K562 (cell line): ENCODE results near the gene SLC25A33. TPM values are rescaled to one million over a fixed set of nuclear protein-coding genes. Genes with fewer than 3 reads are reported as not detected.

Experiments used
- ATAC-seq: fragments of 200-7000 bp; cut with Tn5 transposase; 3 replicates; pipeline ENCODE4 v1.9.1; 2020; ENCODE audit warnings: moderate library complexity
- BruUV-seq: library from RNA; stranded (reverse); fragments of 400-500 nt; replicated peaks from 2 replicates; lab custom pipeline; 2021; lab: Mats Ljungman, UMichigan
- CTCF ChIA-PET: fragments of 300-600 bp; formaldehyde crosslinking; extraction: SDS; loops from one replicate; lab custom pipeline; 2021; ENCODE audit warnings: low intra/inter-chr PET ratio; lab: Yijun Ruan, JAX
- POLR2A ChIA-PET: fragments of 300-600, 350-650 bp; sonication (Branson Sonifier 250); formaldehyde crosslinking; extraction: SDS; loops from one replicate; lab custom pipeline; 2021; ENCODE audit warnings: antibody characterized with exemption, inconsistent platforms; lab: Yijun Ruan, JAX
- DNase-seq, 4 experiments: peaks; one replicate each; pipeline versions ENCODE4 v3.0.0 to v3.0.0-alpha.2; 2011 to 2018; ENCODE audit warnings: low spot score in 3 of 4, mixed read lengths in 3 of 4; ENCODE audit errors: extremely low read depth in 1 of 4
- FAIRE-seq: peaks from 2 replicates; lab custom pipeline; 2011; peaks lifted over from hg19 to GRCh38; lab: Jason Lieb, UNC
- H2AFZ ChIP-seq: 2 replicates; pipeline ENCODE4 v1.6.0; 2011; ENCODE audit warnings: low read depth, low read length, control low read depth, inconsistent platforms
- H3K27ac ChIP-seq: fragments of 200-600 bp; 3 replicates; pipeline ENCODE4 v1.8.0; 2011; ENCODE audit warnings: low read depth, mild to moderate bottlenecking, control low read depth, inconsistent platforms, low read length, moderate library complexity, mixed read lengths; ENCODE audit errors: extremely low read depth
- H3K27me3 ChIP-seq, 2 experiments: fragments of 300-600 bp in 1 of 2; 2 replicates in 1 of 2; 3 replicates in 1 of 2; pipeline versions ENCODE4 v1.6.0 to v1.8.0; 2011; ENCODE audit warnings: inconsistent platforms in 2 of 2, low read length in 2 of 2, mild to moderate bottlenecking in 1 of 2, mixed read lengths in 1 of 2, moderate library complexity in 1 of 2; ENCODE audit not compliant: control insufficient read depth in 2 of 2, insufficient read depth in 2 of 2
- H3K36me3 ChIP-seq: fragments of 300-600 bp; 3 replicates; pipeline ENCODE4 v1.8.0; 2011; ENCODE audit warnings: mild to moderate bottlenecking, low read length, inconsistent platforms; ENCODE audit not compliant: control insufficient read depth, insufficient read depth
- H3K4me1 ChIP-seq, 2 experiments: fragments of 200-600 bp in 1 of 2; replicated peaks in 1 of 2; 2 replicates in 1 of 2; 3 replicates in 1 of 2; pipeline versions ENCODE4 v1.5.1 to v1.8.0; 2011; ENCODE audit warnings: inconsistent platforms in 2 of 2, low read length in 2 of 2, mild to moderate bottlenecking in 1 of 2, mixed read lengths in 1 of 2, moderate library complexity in 1 of 2; ENCODE audit not compliant: control insufficient read depth in 2 of 2, insufficient read depth in 2 of 2
- H3K4me2 ChIP-seq: 2 replicates; pipeline ENCODE4 v1.6.1; 2011; ENCODE audit warnings: low read length, control low read depth, inconsistent platforms, mixed read lengths; ENCODE audit not compliant: insufficient read depth
- H3K4me3 ChIP-seq: fragments of 200-600 bp; sonication (generic), shearing (Covaris generic); 2 replicates; pipeline ENCODE4 v1.5.1; 2016; ENCODE audit warnings: control low read depth, inconsistent platforms
- H3K79me2 ChIP-seq: fragments of 200-600 bp; 3 replicates; pipeline ENCODE4 v1.8.0; 2011; ENCODE audit warnings: low read length, inconsistent platforms; ENCODE audit not compliant: control insufficient read depth, insufficient read depth
- H3K9ac ChIP-seq, 2 experiments: 2 replicates each; pipeline versions ENCODE4 v1.6.0 to v1.6.1; 2011; ENCODE audit warnings: low read depth in 2 of 2, low read length in 2 of 2, control low read depth in 1 of 2, inconsistent platforms in 1 of 2, mild to moderate bottlenecking in 1 of 2, mixed read lengths in 1 of 2; ENCODE audit not compliant: insufficient read depth in 1 of 2
- H3K9me1 ChIP-seq: one replicate; pipeline ENCODE4 v1.6.0; 2011; ENCODE audit warnings: inconsistent platforms, mild to moderate bottlenecking, low read length, moderate library complexity; ENCODE audit not compliant: control insufficient read depth, insufficient read depth
- H3K9me3 ChIP-seq: replicated peaks from 2 replicates; pipeline ENCODE4 v1.5.1; 2011; ENCODE audit warnings: low read depth, low read length, inconsistent platforms; ENCODE audit not compliant: control insufficient read depth, insufficient read depth
- H4K20me1 ChIP-seq: replicated peaks from 2 replicates; pipeline ENCODE4 v1.6.1; 2011; ENCODE audit warnings: low read length, inconsistent platforms, mixed read lengths; ENCODE audit not compliant: control insufficient read depth, insufficient read depth
- CTBP1 ChIP-seq: fragments of 450-650 bp; IDR thresholded peaks from 2 replicates; pipeline ENCODE4 v1.6.1; 2016; ENCODE audit warnings: borderline replicate concordance
- DPF2 ChIP-seq: fragments of 450-650 bp; IDR thresholded peaks from 2 replicates; pipeline ENCODE4 v1.6.1; 2016
- FOXA1 ChIP-seq: fragments of 450-650 bp; IDR thresholded peaks from 2 replicates; pipeline ENCODE4 v1.6.1; 2016; ENCODE audit warnings: mild to moderate bottlenecking, borderline replicate concordance
- GATAD2A ChIP-seq: fragments of 450-650 bp; IDR thresholded peaks from 2 replicates; pipeline ENCODE4 v1.6.1; 2017
- HSF4 ChIP-seq: fragments of 250-450 bp; sonication (Bioruptor Pico); IDR thresholded peaks from 2 replicates; pipeline ENCODE4 v2.1.2; 2022; ENCODE audit warnings: mild to moderate bottlenecking, moderate library complexity, borderline replicate concordance
- MIER1 ChIP-seq: fragments of 450-650 bp; IDR thresholded peaks from 2 replicates; pipeline ENCODE4 v1.6.1; 2016; ENCODE audit warnings: antibody characterized with exemption, mild to moderate bottlenecking, low read depth
- MTF1 ChIP-seq: fragments of 250-450 bp; sonication (Bioruptor Pico); IDR thresholded peaks from 2 replicates; pipeline ENCODE4 v1.9.0; 2021; ENCODE audit warnings: moderate library complexity, mild to moderate bottlenecking, inconsistent platforms, borderline replicate concordance
- NFIC ChIP-seq: fragments of 450-650 bp; IDR thresholded peaks from 2 replicates; pipeline ENCODE4 v1.6.1; 2017; ENCODE audit warnings: mild to moderate bottlenecking, inconsistent platforms
- PHB ChIP-seq: fragments of 250-450 bp; sonication (Bioruptor Pico); IDR thresholded peaks from 2 replicates; pipeline ENCODE4 v1.5.0; 2021
- POLR2B ChIP-seq: fragments of 450-650 bp; IDR thresholded peaks from 2 replicates; pipeline ENCODE4 v1.6.1; 2018; ENCODE audit warnings: low read depth; ENCODE audit not compliant: partially characterized antibody
- SMARCA4 ChIP-seq: fragments of 450-650 bp; IDR thresholded peaks from 2 replicates; pipeline ENCODE4 v1.6.1; 2016
- SUPT5H ChIP-seq: fragments of 450-650 bp; IDR thresholded peaks from 2 replicates; pipeline ENCODE4 v1.6.1; 2016
- U2AF2 ChIP-seq: fragments of 200-400 bp; formaldehyde crosslinking; optimal IDR thresholded peaks from 2 replicates; pipeline ENCODE3; 2017; ENCODE audit warnings: low read depth, mild to moderate bottlenecking, low read length
- ZBTB12 ChIP-seq: fragments of 250-450 bp; sonication (Bioruptor Pico); IDR thresholded peaks from 2 replicates; pipeline ENCODE4 v1.4.0; 2020
- ZNF143 ChIP-seq: sonication (generic); formaldehyde crosslinking; IDR thresholded peaks from 2 replicates; pipeline ENCODE4 v1.9.0; 2022; ENCODE audit warnings: mild to moderate bottlenecking, missing genetic modification reagents
- ZNF41 ChIP-seq: fragments of 250-450 bp; sonication (Bioruptor Pico); conservative IDR thresholded peaks from 2 replicates; pipeline ENCODE4 v1.4.0; 2020; ENCODE audit warnings: mild to moderate bottlenecking
- ZNF584 ChIP-seq: fragments of 200-800 bp; sonication (Bioruptor generic); IDR thresholded peaks from 2 replicates; pipeline ENCODE4 v1.6.1; 2016; ENCODE audit warnings: low read depth, mild to moderate bottlenecking, missing genetic modification characterization, missing compliant biosample characterization
- WGBS: fragments of 100-300 bp; shearing (Covaris generic); methylation state at CpG from one replicate; pipeline ENCODE4 v1.1.6; 2016; ENCODE audit warnings: low coverage, mixed read lengths; ENCODE audit not compliant: insufficient coverage; ENCODE audit errors: missing lambda C conversion rate; 5-methylcytosine and 5-hydroxymethylcytosine counted together
- in situ Hi-C: fragments of 300-500 bp; cut with MboI; formaldehyde crosslinking; loops from 4 replicates; pipeline ENCODE4 v1.15.0; 2018; ENCODE audit warnings: inconsistent platforms, mixed read lengths
- intact Hi-C: fragments of 100-400 bp; cut with micrococcal nuclease; formaldehyde crosslinking; loops from 2 replicates; pipeline ENCODE4 v1.14.2; 2022
- polyA plus RNA-seq, 8 experiments: library from polyadenylated mRNA; depleted of rRNA in 4 of 8; stranded (reverse) in 5 of 8; unstranded in 3 of 8; fragments of >200 nt; fragmentation: Nextera tagmentation in 2 of 8; fragmentation: Illumina TruSeq in 1 of 8; extraction: Ambion mirVana in 2 of 8; extraction: Trizol in 1 of 8; gene quantifications; 2 replicates each; pipeline versions ENCODE4 v1.2.1 to v1.2.3, GENCODE V29; 2011 to 2014; ENCODE audit warnings: inconsistent platforms in 1 of 8, missing spikeins in 1 of 8
- total RNA-seq, 7 experiments: library from RNA; depleted of rRNA in 6 of 7; stranded (reverse); fragments of >200 nt in 6 of 7; fragmentation: Illumina TruSeq in 2 of 7; extraction: Trizol in 2 of 7; gene quantifications; 2 replicates each; pipeline versions ENCODE4 v1.2.1 to v1.2.3, GENCODE V29; 2011 to 2021; ENCODE audit warnings: low replicate concordance in 1 of 7

The SLC25A33 gene
- total and polyA plus RNA-seq, 9 of the 15 experiments (the other 6 are each of a cell fraction or from before 2014, with no cell fraction given), result 3.2 to 23.5 (median 17.5) TPM

GRCh38 chr1:9609998-9610397 lies 70.7 kb downstream of the SLC25A33 start:
- H4K20me1 ChIP-seq, result no peaks in the 10 kb centered on the region; the same call in 1 of the 2 replicates
- no TSS peak for BruUV-seq
- H3K4me2 ChIP-seq, result no peak overlapping the region
- TF ChIP-seq CTBP1, result no peak
- no peak for TF ChIP-seq SMARCA4
- TF ChIP-seq U2AF2, result no peak
- no peak for TF ChIP-seq DPF2
- no peak for TF ChIP-seq ZNF584
- TF ChIP-seq PHB (CRISPR knock-in tag), result no peak
- no peak for TF ChIP-seq MIER1
- TF ChIP-seq MTF1 (CRISPR knock-in tag), result no peak
- TF ChIP-seq FOXA1, result no peak
- TF ChIP-seq NFIC, result no peak
- no peak for TF ChIP-seq ZNF143 (CRISPR knock-in tag)
- no peak for TF ChIP-seq GATAD2A
- no peak for TF ChIP-seq HSF4 (CRISPR knock-in tag)
- TF ChIP-seq POLR2B, result no peak
- TF ChIP-seq ZNF41, result no peak
- no peak for TF ChIP-seq ZBTB12 (CRISPR knock-in tag)
- no peak for TF ChIP-seq SUPT5H
- TF ChIP-seq, all 486 proteins: peak for 0
- Histone ChIP-seq H3K4me1 (peaks cover 0 to 18% of the 10 kb centered on the region in 2 experiments; a peak in 2 of 5 replicates), H3K9me3 (no peaks in the 10 kb centered on the region), H3K4me3 (no peak overlapping the region), H3K9me1 (peaks cover 3% of the 10 kb centered on the region), H3K9ac (no peak overlapping the region), H3K27ac (no peak overlapping the region), H3K27me3 (no peaks in the 10 kb centered on the region), H2AFZ (no peak overlapping the region), H3K36me3 (peaks cover 86% of the 10 kb centered on the region; the same call in 2 of the 3 replicates), H3K79me2 (no peaks in the 10 kb centered on the region)
- in situ Hi-C loops (no loop called here), intact Hi-C loops (no loop called here)
- ATAC-seq, result no peak
- POLR2A ChIA-PET, result interaction anchor here (0.6 to 0.9 kb wide), 3 partner anchors 12 to 57 kb away, joined by 3 read pairs; no protein-coding TSS in a partner anchor
- CTCF ChIA-PET, result no interaction called here
- no peak for DNase-seq
- no peak for FAIRE-seq
- WGBS, result 96% methylated on average over 5 of the region's 5 CpGs
